SU-DHL-6 (cell line): Measurements from ENCODE around the gene SOSTDC1.

Experiments used
- H2AFZ ChIP-seq: fragments of 200-600 bp; sonication (generic); 2 replicates; pipeline ENCODE4 v1.6.1; 2014; ENCODE audit warnings: low read depth, mild to moderate bottlenecking, moderate library complexity, mixed read lengths, antibody characterized with exemption, low read length; ENCODE audit not compliant: severe bottlenecking
- H3F3A ChIP-seq: fragments of 200-600 bp; shearing (Covaris generic); 2 replicates; pipeline ENCODE4 v1.6.0; 2016; ENCODE audit warnings: antibody characterized with exemption, mild to moderate bottlenecking; ENCODE audit not compliant: insufficient read depth
- H3K27ac ChIP-seq: fragments of 200-600 bp; sonication (generic); 2 replicates; pipeline ENCODE4 v1.5.1; 2016; ENCODE audit warnings: low read depth, mild to moderate bottlenecking, low read length, moderate library complexity, mixed read lengths
- H3K27me3 ChIP-seq: fragments of 200-600 bp; sonication (generic), shearing (Covaris generic); 2 replicates; pipeline ENCODE4 v1.6.0; 2014; ENCODE audit warnings: mild to moderate bottlenecking, low read length
- H3K36me3 ChIP-seq: fragments of 200-600 bp; sonication (generic); 2 replicates; pipeline ENCODE4 v1.6.1; 2014; ENCODE audit warnings: mild to moderate bottlenecking, low read length, mixed read lengths
- H3K4me2 ChIP-seq: fragments of 300-600, 200-600 bp; shearing (Covaris generic), sonication (generic); 2 replicates; pipeline ENCODE4 v1.6.0; 2014; ENCODE audit warnings: low read length, low read depth, mild to moderate bottlenecking; ENCODE audit not compliant: poor library complexity, severe bottlenecking
- H3K4me3 ChIP-seq: fragments of 200-600 bp; sonication (generic); 2 replicates; pipeline ENCODE4 v1.5.1; 2014; ENCODE audit warnings: antibody characterized with exemption, low read length, mild to moderate bottlenecking, mixed read lengths; ENCODE audit not compliant: insufficient read depth, poor library complexity, severe bottlenecking
- H3K79me2 ChIP-seq: fragments of 200-600 bp; sonication (generic); 2 replicates; pipeline ENCODE4 v1.6.1; 2014; ENCODE audit warnings: mild to moderate bottlenecking, low read length, moderate library complexity; ENCODE audit not compliant: insufficient read depth
- H3K9ac ChIP-seq: fragments of 200-600 bp; sonication (generic); 2 replicates; pipeline ENCODE4 v1.7.0; 2014; ENCODE audit warnings: mild to moderate bottlenecking, low read length
- H3K9me2 ChIP-seq: fragments of 200-600 bp; sonication (generic); replicated peaks from 2 replicates; pipeline ENCODE4 v1.6.1; 2014; ENCODE audit warnings: low read length; ENCODE audit not compliant: insufficient read depth
- H3K9me3 ChIP-seq: fragments of 200-600 bp; sonication (generic); 2 replicates; pipeline ENCODE4 v1.6.1; 2014; ENCODE audit warnings: low read length, mixed read lengths; ENCODE audit not compliant: insufficient read depth
- H4K20me1 ChIP-seq: fragments of 200-600 bp; sonication (generic); 2 replicates; pipeline ENCODE4 v1.6.1; 2014; ENCODE audit warnings: low read depth, mild to moderate bottlenecking, antibody characterized with exemption, low read length, moderate library complexity, mixed read lengths
- CTCF ChIP-seq: fragments of 200-600 bp; sonication (generic); IDR thresholded peaks from one replicate; pipeline ENCODE4 v1.5.1; 2017; ENCODE audit warnings: antibody characterized with exemption, mild to moderate bottlenecking, low read length, moderate library complexity; ENCODE audit not compliant: insufficient read depth, poor library complexity, severe bottlenecking
- EZH2phosphoT487 ChIP-seq: fragments of 200-600 bp; sonication (generic), shearing (Covaris generic); conservative IDR thresholded peaks from 2 replicates; pipeline ENCODE4 v1.6.1; 2018; ENCODE audit warnings: mild to moderate bottlenecking, antibody characterized with exemption, low read length, moderate library complexity, mixed read lengths

Gene SOSTDC1

GRCh38 chr7:16431646-16432424 lies 33.7 kb downstream of the SOSTDC1 start:
- Histone ChIP-seq H3K27ac (no peak overlapping the region), H3K36me3 (no peaks in the 10 kb centered on the region), H3K27me3 (0 out of 2 replicates have a peak, but pooled peaks cover 2% of the 10 kb centered on the region), H3K9me2 (no peaks in the 10 kb centered on the region), H3K9ac (no peak overlapping the region), H4K20me1 (no peaks in the 10 kb centered on the region), H3F3A (no peaks in the 10 kb centered on the region), H3K79me2 (no peaks in the 10 kb centered on the region), H2AFZ (no peak overlapping the region), H3K4me3 (no peak overlapping the region), H3K9me3 (no peaks in the 10 kb centered on the region), H3K4me2 (no peak overlapping the region)
- TF ChIP-seq CTCF (peak; percentile 35), EZH2phosphoT487 (no peak)

GRCh38 chr7:16430133-16430532 lies 35.4 kb downstream of the SOSTDC1 start:
- TF ChIP-seq EZH2phosphoT487: no peak
- no peak for TF ChIP-seq CTCF
- Histone ChIP-seq H3K79me2 (no peaks in the 10 kb centered on the region), H3K9me3 (no peaks in the 10 kb centered on the region)

GRCh38 chr7:16428672-16429071 lies 36.9 kb downstream of the SOSTDC1 start:
- no peak overlapping the region for H3K9ac ChIP-seq
- H3K27ac ChIP-seq: no peak overlapping the region
- 0 out of 2 replicates have a peak, but pooled peaks cover 2% of the 10 kb centered on the region for H3K27me3 ChIP-seq
- no peaks in the 10 kb centered on the region for H3F3A ChIP-seq
- TF ChIP-seq EZH2phosphoT487 (no peak), CTCF (no peak)
- H3K9me3 ChIP-seq: no peaks in the 10 kb centered on the region
- H2AFZ ChIP-seq: no peak overlapping the region
- no peaks in the 10 kb centered on the region for H3K36me3 ChIP-seq
- H4K20me1 ChIP-seq: no peaks in the 10 kb centered on the region
- H3K79me2 ChIP-seq: no peaks in the 10 kb centered on the region
- no peak overlapping the region for H3K4me2 ChIP-seq
- no peak overlapping the region for H3K4me3 ChIP-seq
- H3K9me2 ChIP-seq: no peaks in the 10 kb centered on the region

More at GRCh38 chr7:16430133-16430532, 35.4 kb downstream of the SOSTDC1 start:
- H3F3A ChIP-seq: no peaks in the 10 kb centered on the region
- H3K9me2 ChIP-seq: no peaks in the 10 kb centered on the region
- no peaks in the 10 kb centered on the region for H4K20me1 ChIP-seq
- no peak overlapping the region for H3K27ac ChIP-seq
- H3K4me2 ChIP-seq: no peak overlapping the region
- no peaks in the 10 kb centered on the region for H3K36me3 ChIP-seq
- 0 out of 2 replicates have a peak, but pooled peaks cover 2% of the 10 kb centered on the region for H3K27me3 ChIP-seq
- H3K9ac ChIP-seq: no peak overlapping the region
- H3K4me3 ChIP-seq: no peak overlapping the region
- H2AFZ ChIP-seq: no peak overlapping the region
